GM21576 (cell line): ENCODE measurements around the gene SMURF2.
A peak's percentile ranks its signal among the peaks of the same experiment; 100 is the strongest.

Experiments
- ATAC-seq: cut with Tn5 transposase; IDR thresholded peaks from one replicate; pipeline ENCODE4 v1.9.1; 2021; ENCODE audit warnings: mild to moderate bottlenecking, moderate library complexity; ENCODE audit not compliant: unreplicated experiment

SMURF2 gene

DNA sequence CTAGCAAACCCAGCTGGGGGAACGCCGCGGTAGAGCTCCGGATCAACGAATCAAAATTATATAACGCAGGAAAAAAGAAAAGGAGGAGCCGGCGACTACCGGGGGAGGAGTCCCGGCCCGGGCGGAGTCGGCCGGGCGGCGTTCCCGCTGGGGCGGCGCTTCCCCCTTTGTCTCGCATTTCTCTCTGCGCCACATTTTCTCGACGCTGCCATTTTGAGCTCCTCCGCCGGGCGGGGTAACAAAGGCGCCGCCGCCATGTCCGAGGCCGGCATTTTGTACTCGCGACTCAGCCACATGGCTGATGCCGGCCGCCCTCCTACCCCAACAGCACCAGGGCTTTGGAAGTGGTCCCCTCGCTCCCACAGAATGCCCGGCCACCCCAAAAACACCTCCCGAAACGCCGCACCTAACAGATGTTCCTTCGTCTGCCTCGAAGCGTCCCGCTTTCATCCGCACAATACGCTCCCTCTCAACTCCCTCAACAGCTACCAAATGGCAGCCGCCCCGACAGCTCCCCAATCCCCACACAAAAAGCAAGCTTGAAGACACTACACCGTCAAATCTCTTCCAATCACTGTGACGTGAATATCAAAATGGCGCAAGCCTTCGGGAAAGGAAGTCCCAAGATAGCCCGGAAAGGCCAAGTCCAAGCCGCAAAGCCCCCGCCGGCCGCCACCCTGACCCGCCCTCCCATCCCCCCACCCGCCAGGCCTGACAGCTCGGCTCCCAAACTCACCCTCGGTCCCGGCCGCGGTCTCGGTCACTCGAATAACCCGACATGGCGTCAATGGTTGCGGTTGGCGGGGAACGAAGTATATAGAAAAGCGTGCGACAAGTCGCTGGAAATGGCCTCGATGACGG lies 156.5 kb downstream of the SMURF2 start:
- ATAC-seq: peak; percentile 23

DNA sequence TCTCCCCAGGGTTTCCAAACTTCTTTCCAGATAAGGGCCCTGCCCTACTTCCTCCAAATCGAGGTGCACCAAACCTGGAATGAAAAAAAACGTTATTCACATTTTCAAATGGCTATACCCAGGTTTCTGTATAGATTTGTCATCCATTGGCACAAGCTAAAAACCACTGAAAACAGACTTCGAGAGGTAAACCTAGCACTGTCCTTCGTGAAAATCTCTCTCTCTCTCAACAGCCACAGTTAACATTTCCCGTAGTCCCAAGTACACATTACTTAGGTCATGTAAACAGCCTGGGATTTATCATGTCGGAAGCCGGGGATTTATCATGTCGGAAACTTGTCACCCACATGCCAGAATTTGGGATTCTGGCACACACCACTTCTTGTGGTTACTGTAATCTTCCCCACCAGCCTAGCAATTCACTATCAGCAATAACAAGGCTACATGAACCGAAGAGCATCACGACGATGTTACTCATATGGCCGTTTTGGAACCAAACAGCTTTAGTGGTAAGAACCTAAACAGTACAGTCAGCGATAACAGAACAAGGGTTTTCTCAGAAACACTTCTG lies 157.3 kb downstream of the SMURF2 start:
- no peak for ATAC-seq

DNA sequence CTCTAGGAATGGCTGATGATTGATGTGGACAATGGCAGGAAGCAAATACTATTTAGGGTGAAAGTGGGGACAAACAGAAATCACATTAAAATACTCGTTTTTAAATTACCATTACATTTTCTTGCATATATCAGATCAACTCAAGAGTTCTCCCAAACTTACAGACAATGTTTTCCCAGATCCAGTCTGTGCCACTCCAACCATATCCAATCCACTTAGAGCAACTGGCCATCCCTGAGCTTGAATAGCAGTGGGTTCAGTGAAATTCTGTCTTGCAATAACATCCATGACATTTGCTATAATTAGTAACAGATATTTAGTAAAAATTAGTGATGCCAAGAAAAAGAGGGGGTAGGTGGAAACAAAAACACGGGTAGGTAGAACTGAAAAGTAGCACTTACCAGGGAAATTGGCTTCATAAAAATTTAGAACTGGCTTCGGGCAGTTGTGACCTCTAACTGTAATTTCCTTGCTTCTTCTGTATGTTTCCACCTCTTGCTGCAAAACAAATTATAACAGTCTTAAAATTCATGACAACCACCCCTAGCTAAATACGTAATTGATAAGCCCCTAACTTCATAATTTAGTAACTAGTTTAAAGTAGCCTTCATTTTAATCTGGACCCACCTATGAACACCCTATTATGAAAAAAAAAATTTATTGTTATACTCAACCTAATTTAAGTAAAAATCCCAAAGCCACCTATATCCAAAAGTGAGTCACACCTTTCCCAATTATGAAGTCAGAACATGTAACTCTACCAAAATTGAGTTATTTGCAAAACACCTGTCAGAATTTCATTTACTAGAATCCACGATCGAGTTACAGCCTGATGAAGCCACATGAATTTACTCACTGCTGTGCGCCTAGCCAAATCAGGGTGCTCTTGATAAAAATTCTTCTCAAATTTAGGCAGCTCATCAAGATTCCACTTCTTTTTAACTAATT lies 158.0 kb downstream of the SMURF2 start:
- no peak for ATAC-seq

DNA sequence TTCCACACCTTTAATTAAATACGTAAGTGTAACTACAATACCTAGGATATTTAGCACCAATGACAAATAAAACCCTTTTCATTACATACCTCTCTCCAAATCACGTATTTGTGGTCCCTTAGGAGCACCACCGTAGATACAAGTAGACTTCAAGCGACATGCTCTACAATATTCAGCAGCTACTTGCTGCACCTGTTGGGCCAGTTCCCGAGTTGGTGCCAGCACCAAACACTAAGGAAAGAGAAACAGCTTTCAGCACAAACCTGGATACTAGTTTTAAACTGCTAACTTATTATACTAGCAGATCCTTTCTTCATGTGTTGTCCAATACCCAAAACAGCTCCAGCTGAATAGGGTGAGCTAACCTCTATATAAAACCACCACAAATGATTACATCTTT lies 158.8 kb downstream of the SMURF2 start:
- ATAC-seq: no peak

DNA sequence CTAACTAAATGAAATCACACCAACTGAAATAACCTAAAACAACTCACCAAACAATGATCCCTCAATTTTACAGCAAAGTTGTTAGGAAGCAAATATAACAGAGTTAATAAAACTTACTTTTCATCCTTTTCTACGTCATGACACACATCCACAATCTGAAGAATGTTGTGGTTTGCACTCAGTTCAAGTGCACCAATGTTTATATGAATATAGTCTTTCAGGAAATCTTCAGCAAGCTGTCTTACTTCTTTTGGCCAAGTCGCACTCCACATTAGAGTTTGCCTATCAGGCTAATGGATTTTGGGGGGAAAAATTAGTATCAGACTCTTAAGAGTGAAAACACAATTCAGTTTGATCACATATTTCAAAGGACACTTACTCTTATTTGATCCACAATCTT lies 159.3 kb downstream of the SMURF2 start:
- ATAC-seq: no peak

DNA sequence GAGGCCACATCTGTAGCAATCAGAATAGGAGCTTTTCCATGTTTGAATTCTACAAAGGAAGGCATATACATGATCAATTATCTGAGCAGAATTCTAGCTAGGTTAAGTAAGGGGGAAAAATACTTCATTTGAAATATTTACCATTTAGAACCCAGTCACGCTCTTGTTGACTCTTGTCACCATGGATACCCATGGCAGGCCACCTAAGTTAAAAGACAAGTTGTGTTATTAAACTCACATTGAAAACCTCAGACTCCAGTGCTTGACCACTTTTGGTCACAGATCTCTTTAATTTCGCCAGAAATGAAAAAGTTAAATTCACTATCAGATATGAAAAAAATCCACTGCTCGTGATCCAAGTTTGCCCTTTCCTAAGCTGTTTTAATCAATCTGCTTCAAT lies 160.1 kb downstream of the SMURF2 start:
- ATAC-seq: no peak

DNA sequence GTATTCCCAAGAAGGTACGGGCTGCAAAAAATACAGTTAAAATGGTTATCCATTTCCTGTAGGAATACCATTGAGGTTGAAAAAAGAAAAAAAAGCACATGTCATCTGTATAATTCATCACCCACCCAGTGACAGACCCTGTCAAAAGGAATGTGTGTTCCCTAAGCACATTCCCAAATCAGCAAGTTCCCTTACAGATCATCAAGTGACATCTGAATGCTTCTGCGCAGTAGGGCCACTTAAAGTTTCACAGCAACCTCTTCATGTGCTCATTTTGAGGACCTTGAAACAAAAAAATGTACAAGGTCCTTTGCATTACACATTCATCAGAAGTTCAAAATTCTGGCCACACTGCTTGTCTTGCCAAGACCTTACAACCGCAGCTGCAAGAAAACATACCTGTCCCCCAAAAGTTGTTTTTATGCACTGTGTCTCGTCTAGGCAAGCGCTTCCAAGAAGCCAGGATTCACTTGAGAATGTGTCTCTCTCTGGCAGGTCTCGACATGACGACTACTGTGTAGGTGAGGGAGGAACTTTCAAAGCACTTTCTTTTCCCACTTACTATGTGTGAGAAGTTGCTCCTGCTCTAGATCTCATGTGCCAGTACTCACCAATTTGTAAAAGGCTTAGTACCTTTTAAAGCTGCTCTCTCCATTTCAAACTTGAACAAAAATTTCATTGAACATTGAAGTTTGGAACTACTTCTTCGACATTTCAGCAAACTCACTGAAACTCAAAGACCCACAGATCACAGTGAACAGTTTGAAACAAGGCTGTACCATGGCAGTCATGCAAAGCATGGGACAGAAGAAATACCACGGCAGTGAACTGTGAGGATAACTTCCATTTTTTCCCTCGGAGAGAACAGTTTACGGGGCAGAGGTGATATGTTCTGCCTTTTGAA lies 161.0 kb downstream of the SMURF2 start:
- no peak for ATAC-seq

DNA sequence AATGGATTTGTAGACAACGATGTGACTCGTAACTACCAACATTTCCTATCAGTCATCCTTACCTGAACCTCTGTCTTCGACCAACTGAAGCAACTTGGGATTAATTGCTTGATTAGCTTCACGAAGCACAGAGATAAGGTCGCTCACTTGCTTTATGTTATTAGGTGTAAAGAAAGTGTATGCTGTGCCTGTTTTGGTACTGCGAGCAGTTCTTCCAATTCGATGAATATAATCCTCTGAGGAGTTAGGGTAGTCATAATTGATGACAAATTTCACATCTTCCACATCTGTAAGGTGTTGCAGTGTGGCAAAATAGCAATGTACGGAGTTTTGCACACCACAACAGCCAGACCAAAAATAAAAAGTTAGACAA lies 161.6 kb downstream of the SMURF2 start:
- ATAC-seq: no peak

DNA sequence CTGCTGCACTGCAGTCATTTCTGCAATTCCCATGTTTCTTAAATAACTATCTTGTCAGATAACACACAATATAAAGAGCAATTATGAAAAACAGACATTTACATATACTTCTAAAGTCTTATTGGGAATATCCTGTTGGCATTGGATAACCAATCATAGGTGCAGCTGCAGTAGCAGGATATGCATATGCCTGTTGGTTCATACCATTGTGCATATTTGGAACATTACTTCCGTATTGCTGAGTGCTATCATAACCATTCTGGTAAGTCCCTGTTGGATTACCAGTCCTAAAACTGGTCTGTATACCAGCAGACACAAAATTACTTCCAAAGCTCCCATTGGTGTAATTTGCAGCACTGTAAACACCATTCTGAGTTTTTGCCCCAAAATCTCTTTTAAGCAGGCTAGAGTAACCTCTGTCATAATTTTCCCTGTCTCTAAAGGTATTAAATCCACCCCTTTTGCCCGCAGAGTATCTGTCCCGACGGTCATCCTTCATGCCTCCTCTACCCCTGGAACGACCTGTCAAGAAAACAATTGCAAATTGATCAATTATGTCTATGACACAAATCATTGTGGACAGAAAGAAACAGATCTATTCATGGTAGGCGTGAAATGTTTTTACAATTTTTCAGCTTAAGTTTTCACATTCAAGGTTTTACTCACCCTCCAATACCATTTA lies 162.2 kb downstream of the SMURF2 start:
- ATAC-seq: no peak

DNA sequence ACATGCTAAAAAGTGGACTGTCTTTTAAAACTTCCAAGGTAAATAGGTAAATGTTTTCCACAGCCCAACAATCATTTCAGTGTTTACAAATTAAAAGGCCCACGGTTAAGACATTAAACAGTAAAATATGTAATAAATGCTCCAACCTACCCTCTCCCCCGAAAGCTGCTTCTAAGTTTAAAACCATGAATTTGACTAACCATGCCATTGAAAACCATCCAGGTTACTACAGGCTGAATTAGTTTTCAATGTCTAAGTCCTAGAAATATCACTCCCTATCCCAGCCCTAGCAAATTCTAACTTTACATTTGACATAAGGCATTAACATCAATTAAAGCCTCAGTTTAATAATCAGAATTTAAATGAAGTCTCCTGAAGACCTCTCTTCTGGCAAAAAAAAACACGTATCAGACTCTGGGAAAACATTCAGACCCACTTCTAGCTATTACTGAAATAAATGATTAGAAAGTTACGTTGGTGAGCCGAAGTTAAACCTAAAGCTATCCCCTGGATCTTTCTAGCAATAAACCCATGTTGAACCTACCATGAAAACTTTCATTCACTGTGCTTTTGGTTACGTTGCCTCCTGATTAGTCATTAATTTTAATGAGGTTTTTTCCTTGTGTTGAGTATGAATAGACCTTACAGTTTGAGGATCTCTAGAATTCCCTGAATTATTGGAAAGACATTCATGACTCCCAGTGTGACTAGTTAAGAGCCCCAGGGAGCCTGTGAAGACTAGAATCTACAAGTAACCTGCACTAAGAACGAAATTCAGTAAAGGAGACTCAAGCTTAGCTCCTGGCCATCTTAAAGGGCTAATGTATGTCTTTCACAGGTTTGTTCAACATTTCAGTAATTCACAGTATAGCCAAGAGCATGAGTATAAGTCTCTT lies 163.6 kb downstream of the SMURF2 start:
- no peak for ATAC-seq

DNA sequence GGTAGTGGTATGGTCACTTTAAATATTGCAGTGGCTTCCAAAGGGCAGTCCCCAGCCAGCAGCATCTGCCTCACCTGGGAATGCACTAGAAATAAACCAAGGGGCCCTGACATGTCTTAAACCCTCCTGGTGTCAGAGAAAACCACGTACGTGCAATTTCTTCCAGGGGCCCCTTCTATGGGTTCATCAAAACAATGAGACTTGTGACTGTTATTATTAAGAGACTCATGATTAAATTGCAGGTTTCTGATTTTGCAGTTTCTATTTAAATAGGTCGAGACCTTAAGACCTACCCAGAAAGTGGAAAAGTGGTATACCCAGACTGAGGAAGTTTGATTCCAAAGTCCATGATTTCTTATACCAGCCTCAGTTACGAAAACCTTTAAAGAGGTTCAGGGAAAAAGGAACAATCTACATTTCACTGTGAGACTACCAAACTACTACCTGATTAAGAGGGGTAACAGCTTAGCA lies 164.5 kb downstream of the SMURF2 start:
- ATAC-seq: peak; percentile 5

DNA sequence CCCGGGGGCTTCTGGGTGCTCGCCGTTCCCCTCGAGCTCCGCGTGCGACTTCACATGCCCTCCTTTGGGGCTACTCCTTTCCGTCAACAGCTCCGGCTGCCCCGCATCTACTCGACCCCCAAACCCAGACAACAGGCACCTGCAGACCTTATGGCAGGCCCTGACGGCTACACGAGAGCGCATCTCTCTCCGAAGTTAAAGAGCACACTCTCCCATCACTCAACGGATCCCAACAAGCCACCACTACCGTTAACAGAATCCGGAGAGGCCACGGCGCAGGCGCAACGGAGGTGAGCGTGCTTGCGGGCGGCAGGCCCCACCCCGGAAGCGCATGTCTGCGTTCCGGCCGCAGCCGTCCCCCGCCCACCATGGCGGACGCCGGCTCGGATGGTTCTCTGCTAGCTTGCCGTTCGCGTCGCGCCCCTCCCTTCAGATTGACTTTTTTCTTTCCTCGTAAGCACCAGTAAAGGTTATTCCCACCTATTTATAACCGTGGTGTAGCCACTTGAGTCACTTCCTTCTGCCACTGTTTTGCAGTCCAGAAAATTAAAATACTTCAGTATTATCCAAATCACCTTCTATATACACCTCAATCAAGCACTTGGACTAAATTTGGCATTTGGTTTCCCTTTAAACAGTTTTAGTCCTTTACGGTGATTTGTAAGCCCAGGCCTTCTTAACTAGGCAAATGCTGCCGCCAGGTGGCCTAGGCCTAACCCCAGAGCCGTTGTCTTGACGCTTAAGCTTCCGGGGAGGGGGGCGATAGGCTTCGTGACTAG lies 165.1 kb downstream of the SMURF2 start, which contains the start of gene POLG2:
Gene POLG2, minus strand, starts transcription at position 269 of the 779 bp plus-strand sequence. Its CDS starts 86 bp downstream, at position 183.
- ATAC-seq: peak; percentile 76

DNA sequence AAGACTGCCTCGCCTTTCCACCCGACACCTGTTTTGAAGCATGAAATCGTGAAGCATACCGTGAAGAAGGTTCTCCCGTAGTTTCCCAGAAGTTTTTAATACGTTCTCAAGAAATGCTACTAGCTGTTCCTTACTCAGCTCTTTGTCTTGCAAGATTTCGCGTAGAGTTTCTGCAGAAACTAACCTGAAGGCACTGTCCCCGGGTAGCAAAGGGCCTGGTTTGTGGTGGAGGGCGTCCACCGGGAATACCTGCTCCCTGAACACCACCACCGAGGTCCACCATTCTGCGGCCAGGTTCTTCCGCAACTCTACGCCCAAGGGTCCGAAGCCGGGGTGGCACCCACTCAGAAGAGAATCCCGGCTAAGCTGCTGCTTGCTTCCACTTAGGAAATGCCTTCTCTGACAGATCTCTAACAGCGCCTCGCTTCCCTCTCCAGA lies 165.7 kb downstream of the SMURF2 start:
- ATAC-seq: peak; percentile 10
